Lung (tissue), 12 donors: ENCODE data around the gene RNF17. TPM values are rescaled to one million over a fixed set of nuclear protein-coding genes. Genes with fewer than 3 reads are reported as not detected.
A peak's percentile ranks its signal among the peaks of the same experiment; 100 is the strongest.

Experiments
- ATAC-seq: fragments of 200-7000 bp; cut with Tn5 transposase; one replicate; pipeline ENCODE4 v1.9.1; 2020; ENCODE audit warnings: moderate number of reproducible peaks; ENCODE audit not compliant: insufficient read depth, low FRiP score
- DNase-seq, 3 donors: peaks; one replicate each; pipeline ENCODE4 v3.0.0-alpha.2; 2013 to 2017
- H3K27ac ChIP-seq, 2 donors: one replicate each; pipeline ENCODE4 v1.5.1; 2013; ENCODE audit warnings: mild to moderate bottlenecking in 2 of 2, moderate library complexity in 2 of 2, control low read depth in 1 of 2, inconsistent platforms in 1 of 2, low read depth in 1 of 2, low read length in 1 of 2
- H3K27me3 ChIP-seq, 3 donors: one replicate each; pipeline ENCODE4 v1.5.1; 2013; ENCODE audit warnings: low read length in 2 of 3; ENCODE audit not compliant: control insufficient read depth in 3 of 3, insufficient read depth in 3 of 3
- H3K36me3 ChIP-seq, 4 donors: one replicate each; pipeline ENCODE4 v1.5.1; 2013; ENCODE audit warnings: low read length in 4 of 4, mild to moderate bottlenecking in 1 of 4, moderate library complexity in 1 of 4; ENCODE audit not compliant: control insufficient read depth in 4 of 4, insufficient read depth in 4 of 4
- H3K4me1 ChIP-seq, 5 donors: one replicate each; pipeline ENCODE4 v1.5.1; 2013; ENCODE audit warnings: low read length in 5 of 5, mild to moderate bottlenecking in 2 of 5, moderate library complexity in 1 of 5; ENCODE audit not compliant: control insufficient read depth in 5 of 5, insufficient read depth in 5 of 5
- H3K4me3 ChIP-seq: one replicate; pipeline ENCODE4 v1.5.1; 2013; ENCODE audit warnings: mild to moderate bottlenecking, control low read depth, moderate library complexity
- H3K9ac ChIP-seq, 2 donors: one replicate each; pipeline ENCODE4 v1.5.1; 2013; ENCODE audit warnings: low read length in 2 of 2, control low read depth in 1 of 2; ENCODE audit not compliant: insufficient read depth in 1 of 2
- H3K9me3 ChIP-seq, 4 donors: one replicate each; pipeline ENCODE4 v1.5.1; 2013; ENCODE audit warnings: low read length in 3 of 4, mild to moderate bottlenecking in 1 of 4, moderate library complexity in 1 of 4; ENCODE audit not compliant: control insufficient read depth in 4 of 4, insufficient read depth in 3 of 4
- WGBS, 2 donors: extraction: QIAGEN DNeasy Blood & Tissue Kit; methylation state at CpG; one replicate each; pipeline ENCODE4 v1.1.7; 2013; 5-methylcytosine and 5-hydroxymethylcytosine counted together
- polyA plus RNA-seq, 2 donors: library from polyadenylated mRNA; stranded (reverse); fragments of 200-250 nt; gene quantifications; one replicate each; pipeline ENCODE4 v1.2.1, GENCODE V29; 2013
- total RNA-seq, 2 donors: library from RNA; depleted of rRNA in 1 of 2; stranded (reverse); fragments of >200 nt in 1 of 2; gene quantifications; one replicate each; pipeline ENCODE4 v1.2.1, GENCODE V29; 2014 to 2021
- TF ChIP-seq, protein P1 (sequence below): IDR thresholded peaks from 2 replicates; pipeline ENCODE4 v1.5.1; 2012; ENCODE audit warnings: mild to moderate bottlenecking; ENCODE audit errors: control extremely low read depth, extremely low read depth
- donor health status: control.
- donor health status: control.
- donor health status: Bipolar disorder and iron deficiency.
- donor health status: healthy.
- donor health status: DM: yes; HTN: yes; CAD: no.

RNF17 gene
- total and polyA plus RNA-seq, 4 donors = 0.07 to 0.09 TPM; not detected in 2

DNA sequence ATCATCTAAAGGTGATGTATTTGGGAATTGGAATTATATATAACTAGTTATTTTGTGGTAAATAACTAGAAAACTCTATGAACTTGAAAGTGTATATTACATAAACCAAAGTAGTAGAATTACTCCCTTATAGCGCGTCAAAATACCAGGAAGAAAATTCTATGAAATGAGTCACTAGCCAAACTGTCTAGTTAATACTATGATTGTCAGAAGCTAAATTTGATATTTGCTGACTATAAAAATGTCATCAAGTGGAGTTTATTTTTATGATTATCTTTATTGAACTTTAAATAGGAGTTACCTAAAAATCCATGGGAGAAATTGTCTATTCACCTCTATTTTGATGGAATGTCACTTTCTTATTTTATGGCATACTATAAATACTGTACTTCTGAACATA is 100.6 kb downstream of the RNF17 start:
- H3K27ac ChIP-seq = no peak overlapping the region
- H3K4me3 ChIP-seq = no peak overlapping the region
- H3K27me3 ChIP-seq = no peaks in the 10 kb centered on the region
- peaks cover 0 to 5% (median 0%) of the 10 kb centered on the region in 5 donors for H3K4me1 ChIP-seq
- 89 to 99% methylated on average over 2 of the region's 2 CpGs for WGBS, 2 donors
- no peaks in the 10 kb centered on the region for H3K36me3 ChIP-seq
- TF ChIP-seq, protein P1, sequence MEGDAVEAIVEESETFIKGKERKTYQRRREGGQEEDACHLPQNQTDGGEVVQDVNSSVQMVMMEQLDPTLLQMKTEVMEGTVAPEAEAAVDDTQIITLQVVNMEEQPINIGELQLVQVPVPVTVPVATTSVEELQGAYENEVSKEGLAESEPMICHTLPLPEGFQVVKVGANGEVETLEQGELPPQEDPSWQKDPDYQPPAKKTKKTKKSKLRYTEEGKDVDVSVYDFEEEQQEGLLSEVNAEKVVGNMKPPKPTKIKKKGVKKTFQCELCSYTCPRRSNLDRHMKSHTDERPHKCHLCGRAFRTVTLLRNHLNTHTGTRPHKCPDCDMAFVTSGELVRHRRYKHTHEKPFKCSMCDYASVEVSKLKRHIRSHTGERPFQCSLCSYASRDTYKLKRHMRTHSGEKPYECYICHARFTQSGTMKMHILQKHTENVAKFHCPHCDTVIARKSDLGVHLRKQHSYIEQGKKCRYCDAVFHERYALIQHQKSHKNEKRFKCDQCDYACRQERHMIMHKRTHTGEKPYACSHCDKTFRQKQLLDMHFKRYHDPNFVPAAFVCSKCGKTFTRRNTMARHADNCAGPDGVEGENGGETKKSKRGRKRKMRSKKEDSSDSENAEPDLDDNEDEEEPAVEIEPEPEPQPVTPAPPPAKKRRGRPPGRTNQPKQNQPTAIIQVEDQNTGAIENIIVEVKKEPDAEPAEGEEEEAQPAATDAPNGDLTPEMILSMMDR = no peak
- H3K9me3 ChIP-seq = no peaks in the 10 kb centered on the region
- DNase-seq (no peak), ATAC-seq (no peak)
- no peak overlapping the region for H3K9ac ChIP-seq

DNA sequence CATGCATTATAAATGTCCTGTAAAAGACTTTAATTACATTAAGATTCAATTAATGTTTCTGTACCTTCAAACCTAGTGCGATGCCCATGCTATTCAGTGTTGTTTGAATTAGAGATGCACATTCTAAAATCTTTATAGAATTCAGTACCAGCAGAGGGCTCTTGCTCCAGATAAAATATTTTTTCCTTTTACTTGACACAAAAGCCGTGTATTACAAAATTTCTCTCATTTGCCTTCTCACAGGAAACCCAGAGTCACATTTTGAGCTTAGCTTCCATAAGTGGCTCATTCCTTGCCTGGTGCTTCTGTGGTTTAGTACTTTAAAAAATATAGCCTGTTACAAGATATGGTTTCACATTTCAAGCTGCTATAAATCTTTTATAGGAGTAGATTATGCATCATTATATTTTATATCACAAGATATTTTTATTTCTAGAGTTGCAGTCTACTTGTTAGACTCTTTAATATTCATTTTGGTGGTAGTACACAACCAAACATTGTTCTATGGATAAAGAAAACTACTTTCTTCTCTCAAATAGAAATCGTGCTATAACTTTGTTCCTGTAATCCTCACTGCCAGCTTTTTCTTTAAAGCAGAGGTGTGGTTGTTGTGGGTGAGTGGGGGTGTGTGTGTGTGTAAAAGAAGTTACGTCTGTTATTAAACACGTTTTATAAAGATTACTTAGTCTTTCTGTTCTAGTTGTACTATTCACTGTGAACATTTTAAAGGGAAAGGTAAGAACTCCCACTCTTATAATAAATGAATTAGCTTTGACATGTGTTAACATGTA is 101.4 kb downstream of the RNF17 start:
- ATAC-seq = no peak
- no peaks in the 10 kb centered on the region for H3K9me3 ChIP-seq
- H3K4me1 ChIP-seq = peaks cover 0 to 11% (median 0%) of the 10 kb centered on the region in 5 donors
- 22 to 27% methylated on average over 5 of the region's 5 CpGs for WGBS, 2 donors
- no peaks in the 10 kb centered on the region for H3K27me3 ChIP-seq
- no peak overlapping the region for H3K4me3 ChIP-seq
- no peak overlapping the region for H3K9ac ChIP-seq
- peak in 2 of 3 donors; percentile 17 to 33 for DNase-seq
- TF ChIP-seq, protein P1 = no peak
- no peaks in the 10 kb centered on the region for H3K36me3 ChIP-seq
- no peak overlapping the region for H3K27ac ChIP-seq

DNA sequence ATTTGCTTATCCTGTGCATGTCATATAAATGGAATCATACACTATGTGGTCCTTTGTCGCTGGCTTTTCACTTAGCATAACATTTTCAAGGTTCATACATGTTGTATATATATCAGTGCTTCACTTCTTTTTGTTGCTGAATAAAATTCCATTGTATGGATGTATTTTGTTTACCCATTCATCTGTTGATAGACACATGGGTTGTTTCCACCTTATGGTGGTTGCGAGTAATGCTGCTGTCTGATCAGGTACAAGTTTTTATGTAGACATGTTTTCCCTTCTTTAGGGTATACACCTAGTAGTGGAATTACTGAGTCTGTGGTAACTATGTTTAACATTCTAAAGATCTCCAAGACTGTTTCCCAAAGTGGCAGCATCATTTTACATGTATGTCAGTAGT is 102.5 kb downstream of the RNF17 start:
- Histone ChIP-seq H3K4me3 (no peak overlapping the region), H3K9me3 (no peaks in the 10 kb centered on the region), H3K27me3 (no peaks in the 10 kb centered on the region), H3K36me3 (no peaks in the 10 kb centered on the region), H3K27ac (no peak overlapping the region), H3K9ac (no peak overlapping the region), H3K4me1 (peaks cover 0 to 11% (median 0%) of the 10 kb centered on the region in 5 donors)
- ATAC-seq (no peak), DNase-seq (no peak)
- TF ChIP-seq, protein P1 = no peak
- 86 to 93% methylated on average over 2 of the region's 2 CpGs for WGBS, 2 donors
